H1 (cell line): ENCODE results near the gene LRCH3. TPM values are rescaled to one million over a fixed set of nuclear protein-coding genes. Genes with fewer than 3 reads are reported as not detected.

Source experiments
- CTCF ChIA-PET: fragments of 300-600 bp; sonication (Branson Sonifier 250); formaldehyde crosslinking; loops from one replicate; lab custom pipeline; 2021; ENCODE audit not compliant: partially characterized antibody; lab: Charles Lee
- POLR2A ChIA-PET: fragments of 300-600 bp; sonication (Branson Sonifier 250); formaldehyde crosslinking; loops from one replicate; lab custom pipeline; 2021; ENCODE audit warnings: inconsistent platforms; ENCODE audit not compliant: partially characterized antibody; lab: Charles Lee
- DNase-seq, 2 experiments: peaks; one replicate each; pipeline versions ENCODE4 v3.0.0 to v3.0.0-alpha.2; 2010 to 2022; ENCODE audit warnings: low spot score in 2 of 2, low read depth in 1 of 2, mixed read lengths in 1 of 2
- FAIRE-seq: peaks from 2 replicates; lab custom pipeline; 2011; peaks lifted over from hg19 to GRCh38; lab: Jason Lieb, UNC
- H2AFZ ChIP-seq: 2 replicates; pipeline ENCODE4 v1.8.1; 2012; ENCODE audit warnings: low read length, inconsistent platforms
- H2AK5ac ChIP-seq: 2 replicates; pipeline ENCODE4 v1.6.1; 2013; ENCODE audit warnings: low read depth, low read length
- H2BK120ac ChIP-seq: replicated peaks from 2 replicates; pipeline ENCODE3; 2013; ENCODE audit warnings: low read depth, low read length, inconsistent platforms
- H2BK12ac ChIP-seq: 2 replicates; pipeline ENCODE4 v1.6.1; 2013; ENCODE audit warnings: low read depth, low read length
- H2BK15ac ChIP-seq: 2 replicates; pipeline ENCODE4 v1.6.1; 2013; ENCODE audit warnings: low read length
- H2BK20ac ChIP-seq: 2 replicates; pipeline ENCODE4 v1.6.1; 2013; ENCODE audit warnings: low read length
- H2BK5ac ChIP-seq: 2 replicates; pipeline ENCODE4 v1.6.1; 2013; ENCODE audit warnings: low read depth, low read length
- H3K14ac ChIP-seq: 2 replicates; pipeline ENCODE4 v1.6.1; 2013; ENCODE audit warnings: inconsistent platforms; ENCODE audit not compliant: insufficient read length
- H3K18ac ChIP-seq: 2 replicates; pipeline ENCODE4 v1.6.1; 2013; ENCODE audit warnings: low read length; ENCODE audit errors: extremely low read depth
- H3K23ac ChIP-seq: 2 replicates; pipeline ENCODE4 v1.6.1; 2013; ENCODE audit warnings: inconsistent platforms; ENCODE audit not compliant: insufficient read length
- H3K23me2 ChIP-seq: 2 replicates; pipeline ENCODE4 v1.6.1; 2013; ENCODE audit warnings: low read depth, low read length
- H3K27ac ChIP-seq: 2 replicates; pipeline ENCODE4 v1.6.1; 2011; ENCODE audit warnings: low read depth, low read length, inconsistent platforms
- H3K27me3 ChIP-seq, 4 experiments: replicated peaks in 1 of 4; 1 replicate in 1 of 4; 2 replicates in 3 of 4; pipeline versions ENCODE4 v1.6.1 to v1.8.1; 2011 to 2013; ENCODE audit warnings: low read length in 3 of 4, mild to moderate bottlenecking in 3 of 4, inconsistent platforms in 2 of 4, mixed read lengths in 2 of 4, moderate library complexity in 1 of 4; ENCODE audit not compliant: control insufficient read depth in 3 of 4, insufficient read depth in 3 of 4; ENCODE audit errors: extremely low read depth in 1 of 4
- H3K36me3 ChIP-seq, 4 experiments: 2 replicates each; pipeline versions ENCODE4 v1.6.1 to v1.8.1; 2011 to 2013; ENCODE audit warnings: mild to moderate bottlenecking in 4 of 4, low read length in 3 of 4, moderate library complexity in 2 of 4, control low read depth in 1 of 4, inconsistent platforms in 1 of 4; ENCODE audit not compliant: insufficient read depth in 4 of 4, control insufficient read depth in 2 of 4
- H3K4ac ChIP-seq: replicated peaks from 2 replicates; pipeline ENCODE3; 2013; ENCODE audit warnings: low read length, low read depth, mixed read lengths, inconsistent platforms; ENCODE audit not compliant: insufficient read length
- H3K4me1 ChIP-seq, 4 experiments: replicated peaks in 1 of 4; 1 replicate in 1 of 4; 2 replicates in 3 of 4; pipeline versions ENCODE4 v1.6.1 to v1.8.1; 2011 to 2013; ENCODE audit warnings: low read length in 3 of 4, inconsistent platforms in 2 of 4, mixed read lengths in 1 of 4; ENCODE audit not compliant: insufficient read depth in 4 of 4, control insufficient read depth in 3 of 4
- H3K4me2 ChIP-seq, 2 experiments: 2 replicates each; pipeline versions ENCODE4 v1.6.1 to v1.8.1; 2011 to 2013; ENCODE audit warnings: low read depth in 2 of 2, low read length in 2 of 2, control low read depth in 1 of 2, inconsistent platforms in 1 of 2, mild to moderate bottlenecking in 1 of 2; ENCODE audit not compliant: insufficient read depth in 1 of 2
- H3K4me3 ChIP-seq, 4 experiments: fragments of 200-600, 300-600 bp in 1 of 4; sonication (generic), shearing (Covaris generic), sonication (Bioruptor Twin) in 1 of 4; 2 replicates each; pipeline versions ENCODE4 v1.5.1 to v1.8.1; 2011 to 2016; ENCODE audit warnings: low read length in 4 of 4, low read depth in 3 of 4, control low read depth in 2 of 4, inconsistent platforms in 2 of 4, mild to moderate bottlenecking in 2 of 4, mixed read lengths in 1 of 4, moderate library complexity in 1 of 4; ENCODE audit not compliant: insufficient read depth in 2 of 4; ENCODE audit errors: extremely low read depth in 1 of 4
- H3K56ac ChIP-seq: replicated peaks from 2 replicates; pipeline ENCODE3; 2013; ENCODE audit warnings: low read depth, mild to moderate bottlenecking, mixed read lengths, low read length, inconsistent platforms; ENCODE audit not compliant: insufficient read length
- H3K79me1 ChIP-seq: 2 replicates; pipeline ENCODE4 v1.6.1; 2013; ENCODE audit warnings: low read depth, low read length, control low read depth
- H3K79me2 ChIP-seq, 2 experiments: 2 replicates each; pipeline versions ENCODE4 v1.6.1 to v1.8.1; 2012 to 2013; ENCODE audit warnings: low read length in 2 of 2, mild to moderate bottlenecking in 2 of 2, inconsistent platforms in 1 of 2; ENCODE audit not compliant: insufficient read depth in 2 of 2, control insufficient read depth in 1 of 2
- H3K9ac ChIP-seq, 4 experiments: replicated peaks in 1 of 4; 1 replicate in 1 of 4; 2 replicates in 3 of 4; pipeline versions ENCODE4 v1.6.1 to v1.8.1; 2011 to 2013; ENCODE audit warnings: low read depth in 3 of 4, low read length in 3 of 4, control low read depth in 2 of 4, mild to moderate bottlenecking in 2 of 4, moderate library complexity in 2 of 4, inconsistent platforms in 1 of 4; ENCODE audit errors: extremely low read depth in 1 of 4
- H3K9me3 ChIP-seq, 2 experiments: 2 replicates each; pipeline versions ENCODE4 v1.6.1 to v1.8.1; 2012 to 2013; ENCODE audit warnings: mild to moderate bottlenecking in 2 of 2, moderate library complexity in 2 of 2, control low read depth in 1 of 2, inconsistent platforms in 1 of 2, low read depth in 1 of 2, low read length in 1 of 2, mixed read lengths in 1 of 2; ENCODE audit not compliant: insufficient read depth in 2 of 2
- H4K20me1 ChIP-seq, 2 experiments: replicated peaks in 1 of 2; 2 replicates each; pipeline versions ENCODE3 to v1.8.1; 2011 to 2013; ENCODE audit warnings: inconsistent platforms in 2 of 2, low read length in 2 of 2, mild to moderate bottlenecking in 1 of 2; ENCODE audit not compliant: insufficient read depth in 2 of 2, control insufficient read depth in 1 of 2
- H4K5ac ChIP-seq: 2 replicates; pipeline ENCODE4 v1.6.1; 2013; ENCODE audit warnings: low read length, low read depth, mixed read lengths, inconsistent platforms; ENCODE audit not compliant: insufficient read length
- H4K8ac ChIP-seq: 2 replicates; pipeline ENCODE4 v1.8.0; 2013; ENCODE audit warnings: mild to moderate bottlenecking, moderate library complexity, low read length, inconsistent platforms; ENCODE audit not compliant: insufficient read depth; ENCODE audit errors: extremely low read depth
- H4K91ac ChIP-seq: replicated peaks from 2 replicates; pipeline ENCODE3; 2013; ENCODE audit warnings: low read length, mixed read lengths, inconsistent platforms; ENCODE audit not compliant: insufficient read length
- CHD1 ChIP-seq: IDR thresholded peaks from 2 replicates; pipeline ENCODE4 v1.6.1; 2012; ENCODE audit warnings: low read depth, low read length, improper control_type of control experiment
- FOSL1 ChIP-seq: IDR thresholded peaks from 2 replicates; pipeline ENCODE4 v1.6.1; 2011; ENCODE audit warnings: mild to moderate bottlenecking, low read depth, low read length, moderate library complexity; ENCODE audit not compliant: insufficient read depth
- KDM4A ChIP-seq: IDR thresholded peaks from one replicate; pipeline ENCODE4 v1.7.1; 2012; ENCODE audit warnings: low read depth, mild to moderate bottlenecking, moderate library complexity, low read length, inconsistent platforms; ENCODE audit not compliant: severe bottlenecking
- MAX ChIP-seq: IDR thresholded peaks from 2 replicates; pipeline ENCODE4 v1.6.1; 2012; ENCODE audit warnings: inconsistent platforms
- NANOG ChIP-seq: IDR thresholded peaks from 2 replicates; pipeline ENCODE4 v1.6.1; 2011; ENCODE audit warnings: low read length, low read depth, mild to moderate bottlenecking, inconsistent platforms; ENCODE audit not compliant: insufficient read depth, poor library complexity, severe bottlenecking
- WGBS, 2 experiments: shearing (Covaris generic) in 1 of 2; methylation state at CpG; one replicate each; pipeline versions ENCODE4 v1.1.6 to v1.1.7; 2013 to 2015; ENCODE audit warnings: low lambda C conversion rate in 2 of 2, mixed read lengths in 2 of 2, inconsistent platforms in 1 of 2, low coverage in 1 of 2, missing lambda C conversion rate in 1 of 2; ENCODE audit not compliant: insufficient replicate concordance in 2 of 2, insufficient coverage in 1 of 2, insufficient read length in 1 of 2; ENCODE audit errors: extremely low coverage in 1 of 2, missing lambda C conversion rate in 1 of 2; 5-methylcytosine and 5-hydroxymethylcytosine counted together
- polyA plus RNA-seq, 7 experiments: library from polyadenylated mRNA; depleted of rRNA in 3 of 7; stranded (reverse) in 5 of 7; unstranded in 2 of 7; fragments of >200 nt in 5 of 7; fragments of 200-250 nt in 2 of 7; gene quantifications; 1 replicate in 5 of 7; 2 replicates in 1 of 7; 4 replicates in 1 of 7; pipeline versions ENCODE4 v1.2.1 to v1.2.3, GENCODE V29; 2011 to 2013; ENCODE audit warnings: missing spikeins in 2 of 7, mixed read lengths in 2 of 7
- total RNA-seq: library from RNA; stranded (reverse); fragmentation: NEBNext Ultra II Directional; extraction: Animal tissue kit (Norgen Biotek cat#: 25700); gene quantifications from 2 replicates; pipeline ENCODE4 v1.2.1, GENCODE V29; 2021
- TF ChIP-seq, protein P1 (sequence below): IDR thresholded peaks from 2 replicates; pipeline ENCODE4 v1.6.1; 2012; ENCODE audit warnings: low read length, inconsistent platforms

LRCH3 gene
- total and polyA plus RNA-seq, 2 of the 8 experiments (the other 6 are each of a cell fraction or from before 2014, with no cell fraction given), result 58.4 to 66.0 TPM

DNA sequence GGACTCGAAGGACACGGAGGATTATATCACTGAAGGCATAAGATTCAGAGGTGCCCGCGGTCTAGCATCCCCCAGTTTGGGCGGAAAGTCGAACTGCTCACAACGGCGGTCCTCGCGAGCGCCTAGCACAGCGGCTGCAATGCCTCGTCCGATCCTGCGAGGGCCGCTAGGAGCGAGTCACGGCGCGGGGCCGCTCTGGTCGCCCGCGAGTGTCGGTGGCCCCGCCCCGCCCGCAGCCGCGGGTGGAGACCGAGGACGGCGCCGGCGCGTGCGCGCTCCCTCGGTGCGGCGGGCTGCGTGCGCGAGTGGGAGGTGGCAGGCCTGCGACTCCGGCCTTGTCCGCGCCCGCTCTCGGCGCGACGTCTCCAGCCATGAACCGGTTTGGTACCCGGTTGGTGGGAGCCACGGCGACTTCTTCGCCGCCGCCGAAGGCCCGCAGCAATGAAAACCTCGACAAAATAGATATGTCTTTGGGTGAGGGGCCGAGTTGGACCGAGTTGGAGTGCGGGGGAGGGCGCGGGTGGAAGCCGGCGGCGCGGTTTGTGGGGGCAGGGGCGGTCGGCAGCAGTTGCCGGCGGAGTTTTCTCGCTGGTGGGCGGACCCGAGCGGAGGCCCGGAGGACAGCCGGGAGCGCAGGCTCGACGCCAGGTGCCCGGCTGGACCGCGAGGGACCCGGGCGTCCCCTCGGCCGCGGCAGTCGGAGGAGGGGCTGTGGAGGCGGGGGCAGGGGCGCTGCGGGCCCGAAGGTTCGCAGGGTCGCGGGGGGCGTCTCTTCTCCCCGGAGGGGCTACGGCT lies 41.3 kb upstream of the LRCH3 start, which contains the start of gene FYTTD1:
Gene FYTTD1, plus strand, starts transcription at position 283 of the 795 bp plus-strand sequence. Its CDS starts 89 bp downstream, at position 372.
- peak within 1 kb of the TSS; percentile 6 for H3K4ac ChIP-seq
- no peak within 1 kb of the TSS for H3K27ac ChIP-seq
- TF ChIP-seq KDM4A (peak; percentile 94), FOSL1 (no peak), NANOG (no peak), CHD1 (no peak), MAX (no peak)
- TF ChIP-seq, protein P1, sequence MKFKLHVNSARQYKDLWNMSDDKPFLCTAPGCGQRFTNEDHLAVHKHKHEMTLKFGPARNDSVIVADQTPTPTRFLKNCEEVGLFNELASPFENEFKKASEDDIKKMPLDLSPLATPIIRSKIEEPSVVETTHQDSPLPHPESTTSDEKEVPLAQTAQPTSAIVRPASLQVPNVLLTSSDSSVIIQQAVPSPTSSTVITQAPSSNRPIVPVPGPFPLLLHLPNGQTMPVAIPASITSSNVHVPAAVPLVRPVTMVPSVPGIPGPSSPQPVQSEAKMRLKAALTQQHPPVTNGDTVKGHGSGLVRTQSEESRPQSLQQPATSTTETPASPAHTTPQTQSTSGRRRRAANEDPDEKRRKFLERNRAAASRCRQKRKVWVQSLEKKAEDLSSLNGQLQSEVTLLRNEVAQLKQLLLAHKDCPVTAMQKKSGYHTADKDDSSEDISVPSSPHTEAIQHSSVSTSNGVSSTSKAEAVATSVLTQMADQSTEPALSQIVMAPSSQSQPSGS, result no peak

More for the DNA sequence above, 41.3 kb upstream of the LRCH3 start, which contains the start of gene FYTTD1:
- no peak within 1 kb of the TSS for H2AK5ac ChIP-seq
- POLR2A ChIA-PET, result interaction anchor here (0.8 to 1.2 kb wide), 3 partner anchors 10 to 41 kb away, joined by 3 to 4 read pairs (median 3); partner anchors contain the start of gene LRCH3
- 2% methylated on average over 84 of the region's 104 CpGs; no CpG with 5 or more reads in 1 of the 2 experiments for WGBS, 2 experiments
- DNase-seq (peak in 1 of 2 experiments; percentile 80), FAIRE-seq (no peak)
- peak within 1 kb of the TSS; percentile 73 for H4K8ac ChIP-seq
- peak within 1 kb of the TSS; percentile 1; the same call in 1 of the 2 replicates for H2BK20ac ChIP-seq
- peak within 1 kb of the TSS; percentile 55 to 95 (median 78) for H3K4me3 ChIP-seq
- peak within 1 kb of the TSS in 3 of 4 experiments; percentile 0 to 76 (median 8); a peak in 2 of 7 replicates for H3K9ac ChIP-seq
- no peak within 1 kb of the TSS for H4K91ac ChIP-seq
- peak within 1 kb of the TSS; percentile 52 for H3K56ac ChIP-seq
- peak within 1 kb of the TSS; percentile 56 for H3K18ac ChIP-seq
- H2BK15ac ChIP-seq, result peak within 1 kb of the TSS; percentile 88; the same call in 1 of the 2 replicates
- no peaks in the 10 kb centered on the region for H3K9me3 ChIP-seq
- peaks cover 15% of the 10 kb centered on the region; the same call in 1 of the 2 replicates for H3K23me2 ChIP-seq
- no peaks in the 10 kb centered on the region for H3K79me1 ChIP-seq
- no peak within 1 kb of the TSS for H2BK5ac ChIP-seq
- H2AFZ ChIP-seq, result peak within 1 kb of the TSS; percentile 98
- peaks cover 0 to 3% of the 10 kb centered on the region in 2 experiments for H4K20me1 ChIP-seq
- H4K5ac ChIP-seq, result no peak within 1 kb of the TSS
- no peaks in the 10 kb centered on the region for H3K36me3 ChIP-seq
- no peak within 1 kb of the TSS for H3K14ac ChIP-seq
- no peak within 1 kb of the TSS for H2BK120ac ChIP-seq
- no peak within 1 kb of the TSS for H3K23ac ChIP-seq
- CTCF ChIA-PET, result interaction anchor here (0.6 to 2.0 kb wide), 8 partner anchors 7 to 75 kb away, joined by 3 to 4 read pairs (median 3); no protein-coding TSS in a partner anchor
- H3K79me2 ChIP-seq, result peaks cover 0 to 10% of the 10 kb centered on the region in 2 experiments; a peak in 1 of 4 replicates
- H3K4me2 ChIP-seq, result peak within 1 kb of the TSS; percentile 89 to 96
- peak within 1 kb of the TSS; percentile 52; the same call in 1 of the 2 replicates for H2BK12ac ChIP-seq
- peaks cover 0 to 8% (median 3%) of the 10 kb centered on the region in 4 experiments; a peak in 6 of 7 replicates for H3K4me1 ChIP-seq
- H3K27me3 ChIP-seq, result peaks cover 0 to 25% (median 13%) of the 10 kb centered on the region in 4 experiments; a peak in 6 of 7 replicates
